GM21367 (cell line): ENCODE data around the gene RNF213.
A peak's percentile ranks its signal among the peaks of the same experiment; 100 is the strongest.
"Not testable (repeated sequence)": the region's sequence is repeated elsewhere in the genome, so short reads cannot be mapped to it uniquely, and the experiment has no call there.

Source experiments
- ATAC-seq: cut with Tn5 transposase; IDR thresholded peaks from one replicate; pipeline ENCODE4 v1.9.1; 2021; ENCODE audit not compliant: unreplicated experiment

Gene RNF213

DNA sequence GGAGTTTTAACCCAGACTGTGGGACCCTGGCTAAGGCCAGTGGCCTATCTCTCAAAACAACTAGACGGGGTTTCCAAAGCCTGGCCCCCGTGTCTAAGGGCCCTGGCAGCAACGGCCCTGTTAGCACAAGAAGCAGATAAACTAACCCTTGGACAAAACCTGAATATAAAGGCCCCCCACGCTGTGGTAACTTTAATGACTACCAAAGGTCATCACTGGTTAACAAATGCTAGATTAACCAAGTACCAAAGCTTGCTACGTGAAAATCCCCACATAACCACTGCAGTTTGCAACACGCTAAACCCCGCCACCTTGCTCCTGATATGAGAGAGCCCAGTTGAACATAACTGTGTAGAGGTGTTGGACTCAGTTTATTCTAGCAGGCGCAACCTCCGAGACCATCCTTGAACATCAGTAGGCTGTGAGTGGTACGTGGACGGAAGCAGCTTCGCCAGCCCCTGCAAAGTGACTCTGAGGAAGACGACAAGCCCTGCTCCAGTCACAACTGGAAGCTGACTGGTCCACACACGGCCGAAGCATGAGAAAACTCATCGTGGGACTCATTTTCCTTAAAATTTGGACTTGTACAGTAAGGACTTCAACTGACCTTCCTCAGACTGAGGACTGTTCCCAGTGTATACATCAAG lies 149.9 kb downstream of the RNF213 start:
- not testable (repeated sequence) for ATAC-seq

DNA sequence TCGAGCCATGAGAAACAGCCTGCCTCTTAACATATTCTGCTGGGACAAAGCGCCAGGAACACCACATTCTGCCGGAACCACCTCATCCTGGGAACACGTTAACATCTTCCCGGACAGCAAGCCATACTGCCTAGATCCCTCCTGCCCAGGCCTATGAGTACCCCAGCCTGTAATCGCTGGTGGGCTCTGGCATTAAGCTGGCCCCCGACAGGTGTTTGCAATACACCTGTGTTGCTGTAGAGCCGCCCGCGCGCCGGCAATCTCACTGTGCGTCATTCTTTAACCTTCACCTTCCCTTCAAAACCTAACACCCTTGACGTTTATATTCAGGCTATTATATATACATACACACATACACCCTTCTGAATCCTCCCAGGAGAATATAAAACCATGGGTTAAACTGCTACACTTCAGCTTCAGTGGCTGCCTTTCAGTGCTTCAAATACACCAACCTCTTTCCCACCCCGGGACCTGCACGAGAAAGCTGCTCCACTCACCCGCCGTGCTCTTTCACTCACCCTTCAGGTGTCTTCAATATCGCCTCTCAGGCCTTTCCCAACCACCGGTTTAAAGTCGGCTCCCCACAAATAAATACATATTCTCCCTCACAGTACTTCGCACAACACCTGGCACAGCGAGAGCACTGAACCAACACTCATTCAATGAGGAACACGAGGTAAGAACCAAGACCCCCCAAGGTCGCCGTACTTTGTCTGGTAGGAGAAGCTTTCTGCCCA lies 153.3 kb downstream of the RNF213 start:
- no peak for ATAC-seq

DNA sequence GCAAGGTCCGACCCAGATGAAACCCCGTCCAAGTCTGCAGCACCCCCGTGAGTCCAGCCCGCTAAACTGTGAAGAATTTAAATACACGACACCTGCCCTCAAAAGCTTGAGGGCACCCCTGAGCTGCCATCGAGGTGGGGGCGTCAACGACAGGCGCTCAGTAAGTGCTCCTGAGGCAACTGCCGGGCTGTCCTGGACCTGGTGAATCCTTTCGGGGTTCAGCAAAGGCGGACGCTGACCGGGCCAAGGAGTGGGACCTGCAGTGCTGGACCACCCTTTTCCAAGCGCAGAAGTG lies 153.8 kb downstream of the RNF213 start:
- no peak for ATAC-seq

DNA sequence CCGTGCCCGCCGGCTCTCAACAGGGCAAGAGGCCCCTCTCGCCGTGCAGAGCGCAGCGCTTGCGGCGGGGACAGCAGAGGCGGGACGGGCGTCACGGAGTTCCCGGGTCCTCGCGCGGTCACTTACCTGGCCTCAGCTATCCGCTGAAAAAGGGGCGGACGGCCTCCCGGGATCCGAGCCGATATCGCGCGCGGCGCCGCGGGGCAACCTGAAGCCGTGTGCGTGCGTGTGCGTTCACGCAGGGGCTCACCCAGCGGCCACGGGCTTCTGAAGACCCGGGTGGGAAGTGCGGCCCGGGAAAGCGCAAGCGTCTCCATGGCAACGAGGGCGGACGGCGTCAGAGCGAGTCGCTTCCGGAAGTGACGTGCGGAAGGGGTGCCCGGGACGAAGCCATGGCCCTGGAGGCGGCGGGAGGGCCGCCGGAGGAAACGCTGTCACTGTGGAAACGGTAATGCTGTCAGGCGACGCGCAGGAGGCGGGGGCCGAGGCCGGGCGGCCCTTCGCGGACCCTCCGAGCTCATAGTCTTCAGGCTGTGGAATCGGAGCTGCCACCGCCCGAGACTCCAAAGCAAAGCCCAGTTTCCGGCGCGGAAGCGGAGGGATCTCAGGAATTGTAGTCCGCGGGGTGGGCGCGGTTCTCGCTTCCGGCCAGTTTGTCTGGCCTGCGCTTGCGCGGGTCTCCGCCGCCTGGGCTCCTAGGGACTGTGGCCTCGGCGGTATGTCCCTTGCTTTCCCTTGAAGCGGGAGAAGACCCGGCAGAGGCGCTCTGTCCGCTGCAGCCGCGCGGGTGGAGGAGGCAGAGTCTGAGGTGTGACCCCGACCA lies 154.4 kb downstream of the RNF213 start, which contains the start of gene ENDOV:
Gene ENDOV, plus strand, starts transcription at position 365 of the 823 bp plus-strand sequence. Its CDS starts 28 bp downstream, at position 393.
- ATAC-seq: peak; percentile 81

DNA sequence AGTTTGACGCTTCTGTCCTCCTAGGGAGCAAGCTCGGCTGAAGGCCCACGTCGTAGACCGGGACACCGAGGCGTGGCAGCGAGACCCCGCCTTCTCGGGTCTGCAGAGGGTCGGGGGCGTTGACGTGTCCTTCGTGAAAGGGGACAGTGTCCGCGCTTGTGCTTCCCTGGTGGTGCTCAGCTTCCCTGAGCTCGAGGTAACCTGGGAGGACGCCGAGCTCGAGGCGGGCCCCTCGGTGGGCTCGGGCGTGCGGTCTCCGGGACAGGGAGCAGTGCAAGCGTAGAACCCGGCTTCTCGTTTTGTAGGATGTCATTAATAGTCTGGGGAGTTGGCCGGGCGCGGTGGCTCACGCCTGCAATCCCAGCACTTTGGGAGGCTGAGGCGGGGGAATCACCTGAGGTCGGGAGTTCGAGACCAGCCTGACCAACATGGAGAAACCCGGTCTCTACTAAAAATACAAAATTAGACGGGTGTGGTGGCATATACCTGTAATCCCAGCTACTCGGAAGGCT lies 155.0 kb downstream of the RNF213 start:
- no peak for ATAC-seq

DNA sequence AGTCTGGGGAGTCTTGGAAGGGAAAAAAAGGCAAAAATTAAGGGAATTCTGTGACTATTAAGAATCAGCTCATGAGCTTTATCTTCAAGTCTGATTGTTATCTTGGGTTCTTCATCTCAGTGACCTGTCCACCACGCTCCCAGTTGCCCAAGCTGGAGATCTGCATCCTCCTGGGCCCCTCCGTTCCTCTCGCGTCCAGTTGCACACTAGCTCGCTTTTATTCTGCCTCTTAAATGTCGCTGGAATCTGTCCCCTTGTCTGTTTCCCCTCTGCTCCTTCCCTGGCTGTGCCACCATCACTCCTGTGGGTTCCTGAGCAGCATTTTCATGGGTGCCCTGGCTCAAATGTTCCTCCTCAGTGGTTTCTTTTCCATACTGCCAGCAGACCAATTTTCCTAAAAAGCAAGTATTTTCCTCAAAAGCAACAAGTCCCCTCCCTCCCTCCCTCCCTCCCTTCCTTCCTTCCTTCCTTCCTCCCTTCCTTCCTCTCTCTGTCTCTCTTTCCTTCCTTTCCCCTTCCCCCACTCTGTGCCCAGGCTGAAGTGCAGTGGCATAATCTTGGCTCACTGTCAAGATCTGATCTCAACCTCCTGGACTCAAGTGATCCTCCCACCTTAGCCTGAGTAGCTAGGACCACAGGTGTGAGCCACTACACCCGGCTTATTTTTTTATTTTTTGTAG lies 155.7 kb downstream of the RNF213 start:
- ATAC-seq: no peak

DNA sequence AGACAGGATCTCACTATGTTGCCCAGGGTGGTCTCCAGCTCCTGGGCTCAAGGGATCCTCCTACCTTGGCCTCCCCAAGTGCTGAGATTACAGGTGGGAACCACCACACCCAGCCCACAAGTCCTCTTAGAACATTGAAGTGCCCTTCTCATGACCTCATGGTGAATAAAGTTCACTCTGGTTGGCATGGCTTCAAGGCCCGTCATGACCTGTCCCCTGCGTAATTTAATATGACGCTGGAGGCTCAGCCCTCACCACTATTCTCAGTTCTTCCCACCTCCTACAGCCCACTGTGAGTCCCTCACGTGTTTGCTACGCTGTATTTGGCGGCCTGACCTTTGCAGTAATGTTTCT lies 156.3 kb downstream of the RNF213 start:
- no peak for ATAC-seq

DNA sequence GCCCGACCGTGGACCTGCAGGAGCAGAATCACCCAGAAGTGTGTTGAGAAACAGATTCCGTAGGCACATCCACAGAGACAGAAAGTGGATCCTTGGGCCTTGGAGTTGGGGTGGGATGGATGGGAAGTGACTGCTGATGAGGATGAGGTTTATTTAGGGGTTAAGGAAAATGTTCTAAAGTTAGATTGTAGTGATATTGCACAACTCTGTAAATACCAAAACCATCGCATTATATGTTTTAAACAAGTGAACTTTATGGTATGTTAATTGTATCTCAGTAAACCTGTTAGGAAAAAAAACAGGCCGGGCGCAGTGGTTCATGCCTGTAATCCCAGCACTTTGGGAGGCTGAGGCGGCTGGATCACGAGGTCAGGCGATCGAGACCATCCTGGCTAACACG lies 157.9 kb downstream of the RNF213 start:
- ATAC-seq: no peak

DNA sequence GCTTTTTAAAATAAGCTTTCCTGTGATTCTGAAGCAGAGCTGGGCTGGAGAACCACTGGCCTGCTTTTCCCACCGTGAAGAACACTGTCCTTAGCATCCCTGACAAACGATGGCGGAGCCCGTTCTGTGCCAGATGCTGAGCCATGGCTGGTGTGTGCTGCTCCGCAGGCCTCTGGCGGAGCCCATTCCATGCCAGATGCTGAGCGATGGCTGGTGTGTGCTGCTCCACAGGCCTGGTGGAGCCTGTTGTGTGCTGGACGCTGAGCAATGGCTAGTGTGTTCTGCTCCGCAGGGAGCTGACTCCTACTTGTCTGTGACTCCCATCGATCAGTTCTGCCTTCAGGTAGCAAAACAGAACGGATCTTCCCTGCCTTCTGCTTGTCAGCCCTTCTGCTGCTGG lies 158.6 kb downstream of the RNF213 start:
- ATAC-seq: no peak

DNA sequence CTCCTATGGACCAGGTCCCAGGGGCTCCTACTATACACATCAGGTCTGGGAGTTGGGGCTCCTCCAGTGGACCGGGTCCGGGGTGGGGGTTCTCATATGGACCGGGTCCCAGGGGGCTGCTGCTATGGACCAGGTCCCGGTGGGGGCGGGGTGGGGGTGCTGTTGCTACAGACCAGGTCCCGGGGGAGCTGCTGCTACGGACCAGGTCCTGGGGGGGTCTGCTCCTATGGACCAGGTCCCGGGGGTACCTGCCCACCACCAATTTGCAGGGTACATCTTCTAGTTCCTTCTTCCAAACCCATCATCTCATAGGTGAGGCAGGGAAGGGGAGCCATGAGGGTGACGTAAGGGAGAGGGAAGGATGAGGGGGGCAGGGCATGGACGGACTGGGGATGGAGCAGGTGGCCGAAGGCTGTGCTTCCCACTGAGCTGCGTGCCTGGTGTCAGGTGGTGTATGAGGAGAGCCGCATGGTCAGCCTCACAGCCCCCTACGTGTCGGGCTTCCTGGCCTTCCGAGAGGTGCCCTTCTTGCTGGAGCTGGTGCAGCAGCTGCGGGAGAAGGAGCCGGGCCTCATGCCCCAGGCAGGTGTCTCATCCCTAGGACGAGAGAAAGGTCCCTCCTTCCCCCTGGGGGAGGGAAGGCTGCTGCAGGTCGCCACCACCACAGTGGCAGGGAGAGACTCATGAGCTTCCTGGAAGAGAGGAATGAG lies 160.9 kb downstream of the RNF213 start:
- ATAC-seq: no peak

DNA sequence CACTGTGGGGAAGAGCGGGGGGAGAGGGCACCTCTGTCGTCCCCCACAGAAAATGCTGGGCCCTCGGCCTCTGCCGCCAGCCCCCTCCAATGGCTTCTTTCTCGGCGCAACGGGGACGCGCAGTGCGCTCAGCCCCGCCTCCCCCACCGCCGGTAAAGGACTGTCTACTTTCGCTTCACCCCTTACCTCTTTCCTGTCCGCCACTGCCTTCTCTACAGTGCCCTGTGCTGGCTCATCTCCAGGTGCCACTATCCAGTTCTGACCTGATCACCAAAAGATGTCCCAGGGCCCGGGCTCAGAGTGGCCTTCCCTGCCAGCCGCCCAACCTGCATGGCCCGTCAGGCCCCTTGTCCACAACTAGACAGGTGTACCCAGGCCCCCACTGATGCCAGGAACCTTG lies 161.6 kb downstream of the RNF213 start:
- ATAC-seq: no peak

DNA sequence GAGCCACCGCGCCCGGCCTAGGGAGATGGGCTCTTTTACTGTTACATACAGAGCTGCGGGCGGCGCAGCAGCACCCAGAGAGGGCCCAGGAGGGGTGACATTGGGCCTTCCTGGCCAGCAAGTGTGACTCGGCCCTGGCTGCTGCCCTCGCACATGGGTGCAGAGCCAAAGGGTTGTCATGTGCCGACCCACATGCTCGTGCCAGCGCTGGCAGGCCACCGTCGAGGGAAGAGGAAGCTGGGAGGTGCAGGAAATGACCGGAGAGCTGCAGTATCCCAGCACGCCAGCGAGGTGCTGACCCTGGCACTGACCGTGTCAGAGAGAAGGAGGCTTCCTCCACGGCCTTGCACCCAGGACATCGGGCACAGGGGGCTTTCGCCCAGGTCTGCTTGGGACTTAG lies 162.3 kb downstream of the RNF213 start:
- no peak for ATAC-seq

DNA sequence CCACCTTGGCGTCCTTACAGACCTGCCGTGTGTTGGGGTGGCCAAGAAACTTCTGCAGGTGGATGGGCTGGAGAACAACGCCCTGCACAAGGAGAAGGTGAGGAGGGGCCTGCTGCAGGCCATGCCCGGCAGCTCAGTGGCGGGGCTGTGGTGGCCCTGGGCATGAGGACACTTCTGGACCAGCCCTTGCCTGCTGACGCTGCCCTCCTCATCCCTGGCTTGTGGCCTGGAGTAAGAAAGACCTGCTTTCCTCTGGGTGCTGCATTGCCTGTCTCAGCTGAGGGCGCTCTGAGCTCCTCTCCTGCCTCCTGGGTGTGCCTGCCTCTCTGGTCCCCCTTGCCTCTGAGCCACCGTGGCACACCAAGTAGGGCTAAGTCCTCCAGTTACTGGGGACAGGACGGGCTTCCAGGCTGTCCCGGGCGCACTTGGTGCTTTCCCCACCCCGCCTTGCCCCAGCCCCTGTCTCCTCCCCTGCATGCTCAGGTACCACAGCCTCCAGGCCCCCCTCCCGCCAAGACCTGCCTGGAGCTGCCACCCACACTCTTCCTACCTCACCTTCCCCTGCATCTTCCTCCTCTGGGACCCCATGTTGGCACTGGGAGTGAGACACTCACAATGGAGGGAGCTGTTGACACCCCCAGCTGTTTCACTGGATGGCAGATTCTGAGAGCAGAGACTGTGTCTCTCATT lies 163.0 kb downstream of the RNF213 start:
- ATAC-seq: no peak

DNA sequence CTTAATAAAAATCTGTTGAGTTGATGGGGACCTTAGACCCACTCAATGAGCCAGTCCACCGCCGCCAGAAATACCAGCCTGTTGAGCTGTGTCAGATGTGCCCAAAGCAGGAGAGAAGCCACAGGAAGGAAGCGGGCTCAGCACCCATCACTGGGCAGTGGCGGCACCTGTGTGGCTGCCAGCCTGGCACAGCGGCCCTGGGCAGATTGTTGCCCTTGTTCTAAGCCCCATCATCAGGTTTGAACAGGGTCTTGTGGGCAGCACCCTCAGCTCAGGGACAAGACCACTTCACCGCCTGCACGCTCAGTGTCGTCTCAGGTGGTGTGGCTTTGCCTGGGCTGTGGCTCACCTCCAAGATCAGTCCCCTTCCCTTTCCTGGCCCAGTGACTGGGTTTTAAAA lies 163.6 kb downstream of the RNF213 start:
- ATAC-seq: no peak

DNA sequence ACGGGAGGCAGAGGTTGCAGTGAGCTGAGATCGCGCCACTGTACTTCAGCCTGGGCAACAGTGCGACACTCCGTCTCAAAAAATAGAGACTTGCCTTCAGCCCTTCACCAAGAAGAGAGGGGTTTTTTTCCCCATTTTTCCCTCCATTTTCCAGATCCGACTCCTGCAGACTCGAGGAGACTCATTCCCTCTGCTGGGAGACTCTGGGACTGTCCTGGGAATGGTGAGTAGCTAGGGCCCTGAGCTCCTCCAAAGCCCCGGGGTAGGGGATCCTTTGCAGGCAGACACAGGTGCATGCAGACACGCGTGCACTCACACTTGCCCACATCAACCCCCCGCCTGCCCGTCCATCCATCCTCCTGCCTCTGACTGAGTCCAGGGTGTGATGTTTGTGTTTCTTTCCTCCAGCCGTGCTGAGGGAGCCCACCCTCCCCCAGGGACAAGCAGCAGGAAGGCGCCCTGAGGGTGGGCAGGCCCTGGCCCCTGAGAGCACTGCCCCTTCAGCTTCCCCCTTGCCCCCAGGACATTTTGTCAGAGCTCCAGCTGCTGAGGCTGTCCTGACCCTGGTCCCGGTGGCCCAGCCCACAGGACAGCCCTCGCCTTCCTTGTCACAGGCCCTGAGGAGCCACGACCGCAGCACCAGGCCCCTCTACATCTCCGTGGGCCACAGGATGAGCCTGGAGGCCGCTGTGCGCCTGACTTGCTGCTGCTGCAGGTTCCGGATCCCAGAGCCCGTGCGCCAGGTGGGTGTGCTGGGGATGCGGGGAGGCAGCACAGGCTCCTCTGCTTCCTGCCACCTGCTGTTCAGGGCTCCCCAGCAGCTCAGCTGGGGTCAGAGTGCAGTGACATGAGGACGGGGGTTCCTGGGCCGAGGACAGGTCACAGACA lies 164.5 kb downstream of the RNF213 start:
- ATAC-seq: no peak

DNA sequence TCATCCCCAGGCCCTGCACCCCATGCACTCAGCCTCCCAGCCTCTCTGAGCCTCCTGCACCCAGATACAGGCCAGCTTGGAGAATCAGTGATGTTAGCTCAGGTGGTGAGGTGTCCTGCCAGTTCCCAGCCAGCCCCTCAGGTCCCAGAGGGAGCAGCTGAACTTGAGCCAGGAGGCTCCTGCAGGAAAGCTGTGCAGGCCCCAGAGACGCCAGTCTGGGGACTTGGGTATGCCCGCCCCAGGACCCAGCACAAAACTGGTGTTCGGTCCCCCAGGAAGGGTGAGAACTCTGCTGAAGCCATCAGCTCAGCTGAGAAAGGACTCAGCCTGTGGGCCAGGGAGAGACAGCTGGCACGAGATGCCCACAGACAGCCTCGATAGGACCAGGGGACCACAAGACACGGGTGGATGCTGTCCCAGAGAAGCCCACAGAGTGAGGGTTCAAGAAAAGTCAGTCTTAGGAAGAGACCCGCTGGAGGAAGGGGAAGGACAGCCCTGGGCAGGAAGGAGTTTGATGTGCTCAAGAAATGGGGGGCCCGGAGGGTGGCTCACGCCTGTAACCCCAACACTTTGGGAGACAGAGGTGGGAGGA lies 165.3 kb downstream of the RNF213 start:
- no peak for ATAC-seq

DNA sequence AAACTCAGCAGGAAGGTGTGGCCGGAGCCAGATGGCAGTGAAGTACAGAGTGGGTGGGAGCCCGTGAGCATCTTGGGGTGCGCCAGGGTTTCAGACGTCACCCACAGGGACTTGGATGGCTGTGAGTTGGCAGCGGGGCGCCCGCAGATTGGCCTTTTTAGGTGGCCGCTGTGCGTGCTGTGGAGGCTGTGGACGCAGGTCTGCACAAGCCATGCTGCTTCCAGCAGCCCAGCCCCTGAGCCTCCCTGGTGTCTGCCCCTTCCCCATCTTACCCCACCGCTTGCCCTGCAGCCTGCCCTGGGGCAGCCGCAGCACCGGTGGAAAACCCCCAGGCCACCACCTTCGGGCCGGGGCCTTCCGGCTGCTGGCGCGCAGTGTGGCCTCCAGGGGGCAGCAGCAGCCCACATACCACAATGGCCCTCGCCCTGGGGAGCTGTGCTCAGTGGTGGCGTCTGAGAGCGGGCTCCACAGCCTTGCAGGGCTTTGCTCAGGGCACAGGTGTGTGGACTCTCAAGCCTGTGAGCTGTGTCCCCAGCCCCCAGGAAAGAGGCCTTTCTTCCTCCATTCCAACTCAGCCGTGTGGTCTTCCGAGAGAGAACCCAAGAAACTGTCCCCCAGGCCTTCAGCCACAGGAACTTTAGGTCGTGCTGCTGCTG lies 166.1 kb downstream of the RNF213 start:
- ATAC-seq: no peak
